Loucy (cell line): ENCODE data around the gene MAPK8.

ENCODE experiments used
- CTCF ChIP-seq: fragments of 200-600 bp; sonication (generic); conservative IDR thresholded peaks from 2 replicates; pipeline ENCODE4 v1.5.1; 2014; ENCODE audit warnings: mild to moderate bottlenecking, antibody characterized with exemption, low read length
- EZH2phosphoT487 ChIP-seq: fragments of 200-600 bp; IDR thresholded peaks from 2 replicates; pipeline ENCODE4 v1.6.1; 2018; ENCODE audit warnings: antibody characterized with exemption, mild to moderate bottlenecking, moderate library complexity, borderline replicate concordance

GRCh38 chr10:48333856-48334255 is 27.4 kb downstream of the MAPK8 start:
- TF ChIP-seq CTCF (no peak), EZH2phosphoT487 (no peak)
